HL-60 (cell line): ENCODE measurements around the gene CTNNA3.

Source experiments
- GABPA ChIP-seq: IDR thresholded peaks from 2 replicates; pipeline ENCODE4 v1.6.1; 2012; ENCODE audit warnings: low read depth
- POLR2AphosphoS5 ChIP-seq: IDR thresholded peaks from 2 replicates; pipeline ENCODE4 v1.6.1; 2012; ENCODE audit warnings: low read depth
- TF ChIP-seq, protein P1 (sequence below): IDR thresholded peaks from one replicate; pipeline ENCODE4 v1.5.1; 2011; ENCODE audit warnings: low read length, control low read depth, inconsistent platforms; ENCODE audit not compliant: insufficient read depth
- TF ChIP-seq, protein P2 (sequence below): IDR thresholded peaks from 2 replicates; pipeline ENCODE4 v1.6.1; 2012; ENCODE audit warnings: low read depth; ENCODE audit not compliant: insufficient replicate concordance

DNA sequence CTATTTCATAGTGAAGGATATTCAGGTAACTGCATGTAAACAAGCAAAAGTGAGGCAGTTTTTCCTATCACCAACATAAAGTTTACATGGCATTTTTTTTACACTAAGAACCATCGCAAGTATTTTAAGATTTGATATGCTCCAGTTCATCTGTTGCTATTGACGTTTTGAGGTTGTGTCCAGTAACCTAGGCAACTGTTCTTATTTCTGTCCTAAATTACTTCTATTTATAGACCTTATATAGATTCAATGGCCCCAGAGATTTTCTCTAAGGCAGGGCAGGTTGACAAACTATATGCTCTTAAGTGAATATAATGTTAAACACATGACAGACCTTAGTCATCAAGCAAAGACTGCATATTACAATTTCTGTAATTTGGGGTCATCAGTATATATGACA is 1600.4 kb downstream of the CTNNA3 start:
- TF ChIP-seq, protein P1, sequence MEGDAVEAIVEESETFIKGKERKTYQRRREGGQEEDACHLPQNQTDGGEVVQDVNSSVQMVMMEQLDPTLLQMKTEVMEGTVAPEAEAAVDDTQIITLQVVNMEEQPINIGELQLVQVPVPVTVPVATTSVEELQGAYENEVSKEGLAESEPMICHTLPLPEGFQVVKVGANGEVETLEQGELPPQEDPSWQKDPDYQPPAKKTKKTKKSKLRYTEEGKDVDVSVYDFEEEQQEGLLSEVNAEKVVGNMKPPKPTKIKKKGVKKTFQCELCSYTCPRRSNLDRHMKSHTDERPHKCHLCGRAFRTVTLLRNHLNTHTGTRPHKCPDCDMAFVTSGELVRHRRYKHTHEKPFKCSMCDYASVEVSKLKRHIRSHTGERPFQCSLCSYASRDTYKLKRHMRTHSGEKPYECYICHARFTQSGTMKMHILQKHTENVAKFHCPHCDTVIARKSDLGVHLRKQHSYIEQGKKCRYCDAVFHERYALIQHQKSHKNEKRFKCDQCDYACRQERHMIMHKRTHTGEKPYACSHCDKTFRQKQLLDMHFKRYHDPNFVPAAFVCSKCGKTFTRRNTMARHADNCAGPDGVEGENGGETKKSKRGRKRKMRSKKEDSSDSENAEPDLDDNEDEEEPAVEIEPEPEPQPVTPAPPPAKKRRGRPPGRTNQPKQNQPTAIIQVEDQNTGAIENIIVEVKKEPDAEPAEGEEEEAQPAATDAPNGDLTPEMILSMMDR = no peak
- TF ChIP-seq POLR2AphosphoS5 (no peak), GABPA (no peak)
- TF ChIP-seq, protein P2, sequence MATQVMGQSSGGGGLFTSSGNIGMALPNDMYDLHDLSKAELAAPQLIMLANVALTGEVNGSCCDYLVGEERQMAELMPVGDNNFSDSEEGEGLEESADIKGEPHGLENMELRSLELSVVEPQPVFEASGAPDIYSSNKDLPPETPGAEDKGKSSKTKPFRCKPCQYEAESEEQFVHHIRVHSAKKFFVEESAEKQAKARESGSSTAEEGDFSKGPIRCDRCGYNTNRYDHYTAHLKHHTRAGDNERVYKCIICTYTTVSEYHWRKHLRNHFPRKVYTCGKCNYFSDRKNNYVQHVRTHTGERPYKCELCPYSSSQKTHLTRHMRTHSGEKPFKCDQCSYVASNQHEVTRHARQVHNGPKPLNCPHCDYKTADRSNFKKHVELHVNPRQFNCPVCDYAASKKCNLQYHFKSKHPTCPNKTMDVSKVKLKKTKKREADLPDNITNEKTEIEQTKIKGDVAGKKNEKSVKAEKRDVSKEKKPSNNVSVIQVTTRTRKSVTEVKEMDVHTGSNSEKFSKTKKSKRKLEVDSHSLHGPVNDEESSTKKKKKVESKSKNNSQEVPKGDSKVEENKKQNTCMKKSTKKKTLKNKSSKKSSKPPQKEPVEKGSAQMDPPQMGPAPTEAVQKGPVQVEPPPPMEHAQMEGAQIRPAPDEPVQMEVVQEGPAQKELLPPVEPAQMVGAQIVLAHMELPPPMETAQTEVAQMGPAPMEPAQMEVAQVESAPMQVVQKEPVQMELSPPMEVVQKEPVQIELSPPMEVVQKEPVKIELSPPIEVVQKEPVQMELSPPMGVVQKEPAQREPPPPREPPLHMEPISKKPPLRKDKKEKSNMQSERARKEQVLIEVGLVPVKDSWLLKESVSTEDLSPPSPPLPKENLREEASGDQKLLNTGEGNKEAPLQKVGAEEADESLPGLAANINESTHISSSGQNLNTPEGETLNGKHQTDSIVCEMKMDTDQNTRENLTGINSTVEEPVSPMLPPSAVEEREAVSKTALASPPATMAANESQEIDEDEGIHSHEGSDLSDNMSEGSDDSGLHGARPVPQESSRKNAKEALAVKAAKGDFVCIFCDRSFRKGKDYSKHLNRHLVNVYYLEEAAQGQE = no peak
